Inferior parietal cortex (tissue), 1 donor: ENCODE measurements around the gene COG5.

Experiments used
- DNase-seq: peaks from one replicate; pipeline ENCODE4 v3.0.0-alpha.2; 2016; ENCODE audit errors: extremely low spot score

The COG5 gene

GRCh38 chr7:107463139-107464078 lies 100.3 kb downstream of the COG5 start:
- DNase-seq = peak; percentile 77

DNA sequence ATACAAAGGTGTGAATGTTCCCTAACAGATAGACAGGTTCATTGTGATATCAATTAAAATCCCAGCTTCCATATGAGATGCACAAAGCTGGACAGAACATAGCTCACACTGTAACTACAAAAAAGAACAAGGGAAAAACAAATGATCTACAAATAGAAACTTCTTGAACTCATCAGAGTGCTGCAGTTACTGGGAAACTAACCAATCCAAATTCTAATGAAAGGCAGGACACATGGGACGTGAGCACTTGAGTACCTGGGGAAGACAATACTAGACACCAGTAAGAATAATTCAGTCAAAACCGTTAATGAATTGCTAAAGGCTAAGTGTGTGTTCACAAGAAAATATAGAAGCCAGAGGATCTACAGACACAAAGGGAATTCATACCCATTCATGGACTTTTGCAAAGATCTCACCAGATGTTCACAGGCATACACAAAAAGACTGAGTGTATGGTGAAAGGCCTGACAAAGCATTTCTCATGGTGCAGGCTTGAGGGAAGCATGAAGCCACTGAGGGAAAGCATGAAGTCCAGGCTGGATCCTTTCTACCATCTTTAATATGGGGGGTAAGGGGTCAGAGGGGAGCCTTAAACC lies 101.7 kb downstream of the COG5 start:
- no peak for DNase-seq

DNA sequence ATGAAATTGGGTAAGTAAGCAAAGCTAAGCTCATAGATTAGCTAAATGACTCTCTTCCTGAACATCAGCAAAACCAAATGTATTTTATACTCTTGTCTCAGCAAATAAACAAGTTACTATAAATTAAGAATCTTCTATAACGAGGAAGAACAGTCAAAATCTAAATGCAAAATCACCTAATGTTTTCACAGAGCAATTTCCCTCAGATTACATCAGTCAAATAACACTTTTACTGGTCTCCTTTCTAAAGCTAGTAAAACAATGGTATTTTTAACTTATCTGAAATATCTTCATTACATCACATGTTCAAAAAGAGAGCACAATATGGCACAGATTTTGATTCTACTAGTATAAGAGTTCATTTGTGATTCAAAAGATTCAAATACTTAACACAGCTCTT lies 110.3 kb downstream of the COG5 start:
- no peak for DNase-seq

DNA sequence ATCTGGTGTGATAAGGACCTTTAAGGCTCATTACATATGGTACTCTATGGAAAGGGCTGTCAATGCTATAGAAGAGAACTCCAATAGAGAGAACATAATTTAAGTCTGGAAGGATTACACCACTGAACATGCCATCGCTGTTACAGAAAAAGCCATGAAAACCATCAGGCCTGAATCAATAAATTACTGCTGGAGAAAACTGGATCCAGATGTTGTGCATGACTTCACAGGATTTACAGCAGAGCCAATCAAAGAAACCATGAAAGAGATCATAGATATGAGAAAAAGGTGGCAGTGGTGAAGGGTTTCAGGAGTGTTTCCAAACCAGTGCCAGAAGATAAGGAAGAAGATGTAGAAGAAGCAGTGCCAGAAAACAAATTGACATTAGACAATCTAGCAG lies 112.8 kb downstream of the COG5 start:
- DNase-seq = no peak

- no peak for DNase-seq
These were observed 116.7 kb downstream of the COG5 start for GRCh38 chr7:107446988-107447387.

DNA sequence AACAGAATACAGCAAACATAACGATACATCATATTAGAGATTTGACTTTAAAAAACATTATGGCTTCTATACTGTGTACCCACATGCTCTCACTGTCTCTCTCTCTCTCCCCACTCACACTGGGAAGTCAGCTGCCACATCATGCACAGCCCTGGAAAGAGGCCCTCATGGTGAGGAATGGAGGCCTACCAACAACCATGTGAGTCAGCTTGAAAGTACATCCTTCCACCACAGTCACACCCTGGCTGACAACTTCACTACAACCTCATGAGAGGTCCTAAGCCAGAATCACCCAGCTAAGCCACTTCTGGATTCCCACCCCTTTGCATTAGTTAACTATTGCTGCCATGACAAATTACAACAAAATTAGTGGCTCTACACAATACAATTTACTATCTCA lies 117.2 kb downstream of the COG5 start:
- no peak for DNase-seq

- DNase-seq = no peak
These were observed 121.0 kb downstream of the COG5 start for GRCh38 chr7:107442678-107443077.

DNA sequence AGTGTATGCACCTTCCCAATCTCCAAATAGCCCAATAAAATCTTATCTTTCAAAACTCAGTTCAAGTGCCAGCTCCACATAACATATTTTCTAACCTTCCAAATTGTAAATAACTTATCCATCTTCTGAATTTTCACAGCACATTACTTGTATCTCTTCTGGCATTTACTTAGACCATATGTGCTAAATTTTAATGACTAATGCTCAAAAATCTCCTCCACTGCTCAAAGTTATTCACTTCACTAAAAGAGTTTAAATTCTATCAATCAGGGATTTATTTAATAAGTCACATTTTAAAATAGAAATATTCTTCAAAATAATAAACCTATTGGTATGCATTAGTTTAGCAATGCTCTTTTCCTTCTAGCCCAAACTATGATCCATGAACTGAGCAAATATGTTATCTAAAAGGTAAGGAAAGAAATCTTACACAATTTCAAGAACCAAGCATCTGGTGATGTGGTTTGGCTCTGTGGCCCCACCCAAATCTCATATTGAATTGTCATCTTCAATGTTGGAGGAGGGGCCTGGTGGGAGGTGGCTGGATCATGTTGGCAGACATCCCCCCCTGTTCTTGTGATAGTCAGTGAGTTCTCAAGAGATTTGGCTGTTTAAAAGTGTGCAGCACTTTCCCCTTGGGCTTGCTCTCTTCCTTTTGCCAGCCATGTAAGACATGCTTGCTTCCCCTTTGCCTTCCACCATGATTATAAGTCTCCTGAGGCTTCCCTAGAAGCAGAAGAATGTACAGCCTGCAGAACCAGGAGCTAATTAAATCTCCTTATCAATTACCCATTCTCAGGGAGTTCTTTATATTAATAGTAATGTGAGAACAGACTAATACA lies 121.9 kb downstream of the COG5 start:
- no peak for DNase-seq

GRCh38 chr7:107439025-107439424 lies 124.7 kb downstream of the COG5 start:
- no peak for DNase-seq

DNA sequence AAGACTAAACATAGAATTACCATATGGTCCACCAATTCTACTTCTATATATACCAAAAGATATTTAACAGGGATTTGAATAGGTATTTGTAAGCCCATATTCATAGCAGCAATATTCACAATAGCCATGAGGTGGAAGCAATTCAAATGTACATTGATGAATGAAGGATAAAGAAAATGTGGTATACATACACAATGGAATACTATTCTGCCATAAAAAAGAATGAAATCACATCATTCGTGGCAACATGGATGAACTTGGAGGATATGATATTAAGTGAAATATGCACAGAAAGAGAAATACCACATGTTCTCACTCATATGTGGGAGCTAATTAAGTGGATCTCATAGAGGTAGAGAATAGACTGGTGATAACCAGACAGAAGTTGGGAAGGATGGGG lies 128.0 kb downstream of the COG5 start:
- DNase-seq = no peak

DNA sequence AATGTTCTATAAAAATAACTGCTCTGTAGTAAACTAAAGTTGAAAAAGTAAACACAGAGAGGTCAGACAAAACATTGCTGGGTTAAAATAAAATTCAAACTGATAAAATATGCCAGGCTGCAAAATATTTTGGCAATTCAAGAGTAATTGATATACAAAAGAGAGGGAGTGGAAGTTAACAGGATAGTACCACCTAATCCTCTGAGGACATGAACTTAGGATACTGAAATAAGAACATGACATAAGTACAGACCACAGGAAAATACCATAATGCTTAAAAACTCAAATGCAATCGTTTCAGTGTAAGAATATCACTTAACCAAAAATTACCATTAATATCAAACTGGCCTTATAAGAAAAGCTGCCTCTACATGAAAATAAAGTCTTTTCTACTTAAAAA lies 131.5 kb downstream of the COG5 start:
- DNase-seq = no peak

- DNase-seq = no peak
These were observed 133.7 kb downstream of the COG5 start for GRCh38 chr7:107430057-107430456.

- DNase-seq = no peak
These were observed 135.1 kb downstream of the COG5 start for GRCh38 chr7:107428642-107429041.

- no peak for DNase-seq
These were observed 136.3 kb downstream of the COG5 start for GRCh38 chr7:107427462-107427861.

GRCh38 chr7:107414198-107414597 lies 149.5 kb downstream of the COG5 start:
- DNase-seq = no peak

GRCh38 chr7:107408349-107408748 lies 155.4 kb downstream of the COG5 start:
- no peak for DNase-seq

DNA sequence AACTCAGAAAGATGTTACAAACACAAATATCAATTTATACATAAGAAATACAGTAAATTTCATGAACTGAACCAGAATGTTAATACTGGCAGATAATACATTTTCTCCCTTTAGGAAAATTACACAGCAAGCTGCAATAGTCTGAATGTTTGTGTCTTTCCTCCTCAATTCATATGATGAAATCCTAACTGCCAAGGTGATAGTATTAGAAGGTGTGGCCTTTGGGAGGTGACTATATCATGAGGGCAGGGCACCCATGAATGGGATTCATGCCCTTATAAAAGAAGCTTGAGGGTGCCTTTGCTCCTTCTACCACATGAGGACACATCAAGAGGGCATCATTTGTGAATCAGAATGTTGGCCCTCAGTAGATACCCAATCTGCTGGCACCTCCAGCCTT lies 158.2 kb downstream of the COG5 start:
- DNase-seq = no peak

- no peak for DNase-seq
These were observed 158.8 kb downstream of the COG5 start for GRCh38 chr7:107404740-107405537.

- no peak for DNase-seq
These were observed 165.6 kb downstream of the COG5 start for GRCh38 chr7:107398161-107398560.

DNA sequence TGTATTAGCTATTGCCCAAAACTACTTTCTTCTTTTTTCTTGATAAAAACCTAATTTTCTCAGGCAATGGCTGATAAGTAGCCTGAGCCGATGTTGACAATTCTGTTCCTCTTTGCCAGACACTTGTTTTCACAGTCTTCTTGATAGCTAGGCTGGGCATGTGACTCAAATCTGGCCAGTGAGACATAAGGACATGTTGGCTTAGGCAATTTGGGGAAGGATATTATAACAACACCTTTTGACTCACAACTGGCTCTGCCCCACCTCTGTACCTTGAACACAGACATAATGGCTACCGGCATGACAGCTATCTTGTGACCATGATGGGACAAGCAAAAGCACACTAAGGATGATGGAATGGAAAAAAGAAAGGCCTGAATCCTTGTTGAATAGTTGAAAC lies 166.7 kb downstream of the COG5 start:
- DNase-seq = no peak

DNA sequence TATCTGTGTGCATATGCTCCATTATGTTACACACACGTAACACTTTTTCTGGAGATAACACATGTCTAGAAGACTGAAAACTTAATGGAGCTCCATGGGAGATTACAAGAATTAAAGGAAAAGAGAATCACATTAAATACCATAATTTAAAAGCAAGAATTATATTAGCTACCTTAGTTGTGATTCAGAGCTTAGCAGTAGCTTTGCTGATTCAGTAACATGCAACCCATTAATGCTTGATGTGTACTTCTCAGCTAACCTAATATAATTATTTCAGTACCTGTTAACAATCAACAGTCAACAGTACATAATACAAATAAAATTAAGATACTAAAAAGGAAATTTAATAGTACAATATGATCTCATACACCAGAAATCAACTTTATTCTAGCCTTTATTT lies 167.6 kb downstream of the COG5 start:
- no peak for DNase-seq

DNA sequence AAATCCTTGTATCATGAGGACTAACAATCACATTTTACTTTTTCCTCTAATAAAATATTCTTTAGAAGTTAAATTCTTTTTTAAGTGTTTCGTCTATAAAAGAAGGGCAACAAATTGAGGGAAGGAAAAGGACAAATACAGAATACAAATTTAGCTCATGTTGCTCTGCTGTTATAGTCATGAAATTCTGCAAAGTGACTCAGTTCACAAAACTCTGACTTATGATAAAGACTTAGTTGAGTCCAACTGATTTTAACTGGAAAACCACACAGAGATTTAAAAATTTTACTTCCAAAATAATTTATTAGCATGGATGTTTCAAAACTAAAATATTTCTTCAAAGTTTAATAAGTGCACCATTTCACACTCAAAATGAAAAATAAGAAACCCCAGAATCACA lies 168.9 kb downstream of the COG5 start:
- DNase-seq = no peak
